Adrenal gland (tissue), 12 donors: Measurements from ENCODE around the gene TKT. TPM values are rescaled to one million over a fixed set of nuclear protein-coding genes. Genes with fewer than 3 reads are reported as not detected.

Source experiments
- DNase-seq, 7 donors: peaks; one replicate each; pipeline ENCODE4 v3.0.0-alpha.2; 2019 to 2020
- H3K27ac ChIP-seq, 5 donors: fragments of 200-600 bp; sonication (generic) in 4 of 5; 1 replicate in 3 of 5; 2 replicates in 2 of 5; pipeline versions ENCODE4 v1.5.1 to v1.8.0; 2016 to 2020; ENCODE audit warnings: mild to moderate bottlenecking in 1 of 5
- H3K27me3 ChIP-seq: fragments of 200-600 bp; 2 replicates; pipeline ENCODE4 v1.8.0; 2021
- H3K36me3 ChIP-seq, 2 donors: fragments of 200-600 bp; replicated peaks in 1 of 2; 1 replicate in 1 of 2; 2 replicates in 1 of 2; pipeline versions ENCODE4 v1.5.1 to v1.8.0; 2018 to 2022
- H3K4me1 ChIP-seq, 2 donors: fragments of 200-600 bp; replicated peaks in 1 of 2; 1 replicate in 1 of 2; 2 replicates in 1 of 2; pipeline versions ENCODE4 v1.5.1 to v1.8.0; 2018 to 2021
- H3K4me3 ChIP-seq, 4 donors: fragments of 200-600 bp; sonication (generic) in 3 of 4; one replicate each; pipeline ENCODE4 v1.5.1; 2016 to 2018
- H3K9me3 ChIP-seq, 3 donors: fragments of 200-600 bp; sonication (generic) in 1 of 3; replicated peaks in 1 of 3; 1 replicate in 2 of 3; 2 replicates in 1 of 3; pipeline versions ENCODE4 v1.5.1 to v1.8.0; 2016 to 2021
- POLR2A ChIP-seq, 2 donors: fragments of 450-650 bp; IDR thresholded peaks; one replicate each; pipeline ENCODE4 v1.6.1; 2017; ENCODE audit warnings: antibody characterized with exemption in 2 of 2, mild to moderate bottlenecking in 2 of 2, moderate library complexity in 1 of 2
- WGBS, 4 donors: extraction: QIAGEN DNeasy Blood & Tissue Kit in 2 of 4; methylation state at CpG; one replicate each; pipeline versions ENCODE4 v1.1.5 to v1.1.7; 2013 to 2017; 5-methylcytosine and 5-hydroxymethylcytosine counted together
- intact Hi-C, 2 donors: fragments of 100-400 bp; cut with DNase I; formaldehyde crosslinking; loops; one replicate each; pipeline versions ENCODE4 v1.14.1 to v1.15.0; 2022 to 2023
- polyA plus RNA-seq, 3 donors: library from polyadenylated mRNA; stranded (reverse); fragments of 200-250 nt in 2 of 3; fragments of 350-450 nt in 1 of 3; fragmentation: Illumina TruSeq in 1 of 3; extraction: RNeasy Lipid Tissue Mini Kit (QIAGEN cat#74804) in 1 of 3; gene quantifications; one replicate each; pipeline ENCODE4 v1.2.3, GENCODE V29; 2013 to 2014
- total RNA-seq, 9 donors: library from RNA; depleted of rRNA in 4 of 9; stranded (reverse); fragments of >200 nt in 4 of 9; fragments of 120-200 nt in 1 of 9; fragmentation: NEBNext Ultra II Directional in 1 of 9; extraction: Animal tissue kit (Norgen Biotek cat#: 25700) in 1 of 9; gene quantifications; one replicate each; pipeline versions ENCODE4 v1.1.0 to v1.2.4, GENCODE V29; 2013 to 2023
- TF ChIP-seq, protein P1 (sequence below), 6 experiments: fragments of 450-650 bp in 4 of 6; fragments of 200-600 bp in 2 of 6; sonication (generic) in 1 of 6; IDR thresholded peaks; 1 replicate in 5 of 6; 2 replicates in 1 of 6; pipeline versions ENCODE4 v1.5.1 to v1.8.0; 2016 to 2021; ENCODE audit warnings: antibody characterized with exemption in 6 of 6, mild to moderate bottlenecking in 2 of 6, moderate library complexity in 1 of 6
- donor health status: healthy with polysubstance abuse.
- donor health status: Bipolar disorder and iron deficiency.
- donor health status: DM: yes; HTN: yes; CAD: no.
- donor health status: DM: no; HTN: no; CAD: no.
- donor health status: DM: no; HTN: no; CAD: no.
- donor health status: DM: yes; HTN: yes; CAD: no.

Gene TKT
- total and polyA plus RNA-seq, 12 donors: 131 to 516 (median 276) TPM

- no peak overlapping the region for H3K27ac ChIP-seq
- intact Hi-C loops: no loop called here
- H3K4me3 ChIP-seq: no peak overlapping the region
- no peak for DNase-seq
- no peaks in the 10 kb centered on the region for H3K27me3 ChIP-seq
- TF ChIP-seq, protein P1, sequence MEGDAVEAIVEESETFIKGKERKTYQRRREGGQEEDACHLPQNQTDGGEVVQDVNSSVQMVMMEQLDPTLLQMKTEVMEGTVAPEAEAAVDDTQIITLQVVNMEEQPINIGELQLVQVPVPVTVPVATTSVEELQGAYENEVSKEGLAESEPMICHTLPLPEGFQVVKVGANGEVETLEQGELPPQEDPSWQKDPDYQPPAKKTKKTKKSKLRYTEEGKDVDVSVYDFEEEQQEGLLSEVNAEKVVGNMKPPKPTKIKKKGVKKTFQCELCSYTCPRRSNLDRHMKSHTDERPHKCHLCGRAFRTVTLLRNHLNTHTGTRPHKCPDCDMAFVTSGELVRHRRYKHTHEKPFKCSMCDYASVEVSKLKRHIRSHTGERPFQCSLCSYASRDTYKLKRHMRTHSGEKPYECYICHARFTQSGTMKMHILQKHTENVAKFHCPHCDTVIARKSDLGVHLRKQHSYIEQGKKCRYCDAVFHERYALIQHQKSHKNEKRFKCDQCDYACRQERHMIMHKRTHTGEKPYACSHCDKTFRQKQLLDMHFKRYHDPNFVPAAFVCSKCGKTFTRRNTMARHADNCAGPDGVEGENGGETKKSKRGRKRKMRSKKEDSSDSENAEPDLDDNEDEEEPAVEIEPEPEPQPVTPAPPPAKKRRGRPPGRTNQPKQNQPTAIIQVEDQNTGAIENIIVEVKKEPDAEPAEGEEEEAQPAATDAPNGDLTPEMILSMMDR (IDR thresholded peaks at IDR 0.05): no peak
- no peak for TF ChIP-seq POLR2A (IDR thresholded peaks at IDR 0.05)
- peaks cover 11 to 16% of the 10 kb centered on the region in 2 donors for H3K4me1 ChIP-seq
- no peaks in the 10 kb centered on the region for H3K36me3 ChIP-seq
- no peaks in the 10 kb centered on the region for H3K9me3 ChIP-seq
Measured at GRCh38 chr3:53267766-53268165, 11.9 kb upstream of the TKT start.

DNA sequence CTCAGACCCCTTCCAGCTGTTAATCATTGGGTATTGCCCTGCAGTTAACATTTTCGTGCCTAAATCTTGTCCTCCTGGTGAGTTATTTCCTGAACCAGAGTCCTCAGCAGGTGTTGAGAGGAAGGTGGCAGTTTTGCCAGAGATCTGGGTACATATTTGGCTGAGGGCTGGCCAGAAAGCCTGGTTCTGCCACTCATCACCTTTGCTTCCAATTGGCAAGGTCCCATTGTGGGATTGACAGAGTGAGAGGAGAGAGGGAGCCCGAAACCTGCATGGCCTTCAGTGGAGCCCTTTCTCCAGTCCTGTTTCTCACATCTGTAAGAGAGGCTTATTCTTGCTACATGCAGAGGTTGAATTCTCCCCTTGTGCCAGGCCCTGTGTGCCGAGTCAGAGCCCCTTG, 8.9 kb upstream of the TKT start:
- TF ChIP-seq POLR2A (IDR thresholded peaks at IDR 0.05): no peak
- TF ChIP-seq, protein P1 (IDR thresholded peaks at IDR 0.05): no peak
- Histone ChIP-seq H3K9me3 (no peaks in the 10 kb centered on the region), H3K4me1 (peaks cover 3 to 6% of the 10 kb centered on the region in 2 donors), H3K27me3 (no peaks in the 10 kb centered on the region), H3K27ac (no peak overlapping the region), H3K4me3 (no peak overlapping the region), H3K36me3 (no peaks in the 10 kb centered on the region)
- DNase-seq: no peak
- intact Hi-C loops: no loop called here
- 77 to 92% (median 87%) methylated on average over 3 of the region's 3 CpGs for WGBS, 4 donors

DNA sequence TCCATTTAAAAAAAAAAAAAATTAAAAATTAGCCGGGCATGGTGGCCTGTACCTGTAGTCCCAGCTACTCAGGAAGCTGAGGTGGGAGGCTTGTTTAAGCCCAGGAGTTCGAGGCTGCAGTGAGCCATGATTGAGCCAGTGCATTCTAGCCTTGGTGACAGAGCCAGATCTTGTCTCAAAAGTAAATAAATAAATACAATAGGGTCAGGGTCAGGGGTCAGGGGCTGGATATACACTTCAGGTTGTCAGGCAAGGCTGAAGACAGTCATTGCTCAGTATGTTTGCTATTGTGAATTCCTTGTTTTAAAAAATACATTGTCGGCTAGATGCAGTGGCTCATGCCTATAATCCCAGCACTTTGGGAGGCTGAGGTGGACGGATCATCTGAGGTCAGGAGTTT, 8.1 kb upstream of the TKT start:
- 78 to 98% (median 86%) methylated on average over 4 of the region's 4 CpGs for WGBS, 4 donors

DNA sequence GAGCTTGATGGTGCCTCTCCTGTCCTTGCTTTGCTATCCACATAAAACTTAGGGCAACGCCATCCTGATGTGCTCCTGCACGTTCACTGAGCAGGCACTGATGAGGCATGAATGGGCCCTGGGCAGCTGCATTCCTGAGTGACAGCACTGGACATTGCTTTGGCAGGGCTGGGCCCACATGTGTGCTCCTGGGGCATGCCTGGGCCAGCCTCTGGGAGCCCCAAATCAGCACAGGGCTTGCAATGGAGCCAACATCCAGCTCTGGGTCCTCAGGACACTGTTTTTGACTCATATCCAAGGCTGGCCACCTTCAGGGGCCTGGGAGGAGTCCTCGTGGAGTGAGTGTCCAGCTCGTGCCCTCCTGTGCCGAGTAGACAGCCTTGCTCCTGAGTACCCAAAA, 5.9 kb upstream of the TKT start:
- DNase-seq: no peak
- no peak overlapping the region for H3K27ac ChIP-seq
- TF ChIP-seq, protein P1 (IDR thresholded peaks at IDR 0.05): no peak
- TF ChIP-seq POLR2A (IDR thresholded peaks at IDR 0.05): no peak

More for the DNA sequence above, 8.1 kb upstream of the TKT start:
- Histone ChIP-seq H3K9me3 (no peaks in the 10 kb centered on the region), H3K27ac (no peak overlapping the region), H3K4me3 (no peak overlapping the region), H3K27me3 (no peaks in the 10 kb centered on the region), H3K36me3 (no peaks in the 10 kb centered on the region), H3K4me1 (no peaks in the 10 kb centered on the region)
- TF ChIP-seq, protein P1 (IDR thresholded peaks at IDR 0.05): no peak
- TF ChIP-seq POLR2A (IDR thresholded peaks at IDR 0.05): no peak
- intact Hi-C loops: no loop called here
- DNase-seq: no peak

More for the DNA sequence above, 5.9 kb upstream of the TKT start:
- H3K4me1 ChIP-seq: no peaks in the 10 kb centered on the region
- no peak overlapping the region for H3K4me3 ChIP-seq
- H3K36me3 ChIP-seq: no peaks in the 10 kb centered on the region
- no peaks in the 10 kb centered on the region for H3K27me3 ChIP-seq
- WGBS, 4 donors: 76 to 85% (median 83%) methylated on average over 4 to 5 of the region's 5 CpGs
- intact Hi-C loops: no loop called here
- H3K9me3 ChIP-seq: no peaks in the 10 kb centered on the region
